ENCODE measurements around the gene DCTD.

Gene DCTD

GRCh38 chr4:182863501-182863900 is 53.7 kb downstream of the DCTD start:
- DNase-seq, result no peak

DNA sequence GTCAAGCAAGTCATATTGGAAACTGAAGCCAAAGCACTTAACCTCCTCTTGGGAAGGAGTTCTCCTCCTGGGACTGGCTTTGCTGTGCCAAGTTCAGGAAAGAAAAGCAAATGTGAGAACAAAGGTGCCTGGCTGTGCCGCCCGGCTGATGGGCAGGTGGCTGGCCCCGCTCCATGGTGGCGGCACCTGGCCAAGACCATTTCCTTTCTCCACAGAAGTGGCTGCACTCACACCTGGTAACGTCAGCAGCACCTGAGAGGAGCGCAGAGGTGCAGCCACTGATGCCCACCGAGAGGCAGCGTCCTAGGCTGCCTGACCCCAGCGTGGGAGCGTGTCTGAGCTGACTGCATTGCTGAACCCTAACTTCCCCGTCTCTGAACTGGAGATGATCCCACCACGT is 54.3 kb downstream of the DCTD start:
- DNase-seq, result no peak

GRCh38 chr4:182862141-182862875 is 54.9 kb downstream of the DCTD start:
- peak in 1 of 2 experiments; percentile 21 for DNase-seq

DNA sequence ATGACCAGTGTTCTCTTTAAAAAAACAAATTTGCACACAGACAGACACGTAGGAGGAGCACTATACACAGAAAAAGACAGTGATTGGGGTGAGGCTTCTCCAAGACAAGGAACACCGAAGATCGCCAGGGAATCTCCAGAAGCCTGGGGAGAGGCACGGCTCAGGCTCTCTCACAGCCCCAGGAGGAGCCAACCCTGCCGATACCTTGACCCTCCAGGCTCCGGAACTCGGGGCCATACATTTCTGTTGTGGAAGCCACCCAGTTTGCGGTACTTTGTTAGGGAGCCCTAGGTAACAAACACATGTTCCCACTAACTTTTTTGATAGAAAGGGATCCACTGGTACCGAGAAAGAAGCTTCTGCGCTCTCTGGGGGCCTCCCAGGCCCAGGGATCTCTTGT is 55.8 kb downstream of the DCTD start:
- DNase-seq, result no peak

DNA sequence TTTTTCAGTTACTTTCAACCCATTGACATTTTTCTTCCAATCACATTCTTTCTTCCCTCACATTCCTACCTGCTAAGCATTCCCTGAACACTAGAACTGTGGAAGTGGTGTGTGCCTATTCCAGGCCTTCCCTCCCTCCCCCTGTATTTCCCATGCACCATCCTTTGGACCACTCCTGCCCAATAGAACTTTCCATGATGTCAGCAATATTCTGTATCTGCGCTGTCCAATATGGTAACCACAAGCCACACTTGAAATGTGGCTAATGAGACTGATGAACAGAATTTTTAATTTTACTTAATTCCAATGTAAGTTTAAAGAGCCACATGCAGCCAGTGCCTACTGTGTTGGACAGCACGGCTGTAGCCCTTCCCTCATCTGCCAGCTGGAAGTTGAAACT is 57.5 kb downstream of the DCTD start:
- no peak for DNase-seq

DNA sequence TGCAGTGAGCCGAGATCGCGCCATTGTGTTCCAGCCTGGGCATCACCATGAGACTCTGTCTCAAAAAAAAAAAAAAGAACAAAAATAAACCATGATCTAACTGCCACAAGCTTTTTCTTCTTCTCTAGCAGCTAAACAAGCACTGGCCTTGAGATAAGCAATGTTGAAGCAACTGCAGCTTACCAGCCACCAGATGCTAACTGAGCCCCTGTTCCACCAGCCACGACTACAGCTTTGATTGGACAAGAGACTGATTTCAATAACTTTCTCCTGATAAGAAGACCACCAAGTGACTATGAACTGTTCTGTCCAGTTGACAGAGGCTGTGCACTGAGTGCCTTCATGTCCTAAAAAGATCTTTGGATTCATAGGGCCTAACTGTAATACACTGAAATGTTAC is 58.5 kb downstream of the DCTD start:
- DNase-seq, result no peak

GRCh38 chr4:182856862-182857261 is 60.3 kb downstream of the DCTD start:
- no peak for DNase-seq

DNA sequence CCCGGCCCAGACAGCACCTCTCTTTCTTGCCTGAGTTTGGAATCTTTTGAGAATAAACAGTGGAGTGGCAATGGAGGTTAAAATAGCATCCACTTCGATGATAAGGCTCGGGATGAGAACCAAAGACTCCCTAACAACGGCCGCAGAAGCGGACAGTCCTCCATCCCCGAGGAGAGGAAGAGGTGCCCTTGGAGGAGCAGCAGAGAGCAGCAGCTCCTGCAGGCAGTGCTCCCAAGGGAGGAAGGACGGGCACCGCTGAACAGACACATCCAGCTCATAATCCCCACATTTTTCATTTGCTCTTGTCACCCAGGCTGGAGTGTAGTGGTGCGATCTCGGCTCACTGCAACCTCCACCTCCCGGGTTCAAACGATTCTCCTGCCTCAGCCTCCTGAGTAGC is 61.3 kb downstream of the DCTD start:
- DNase-seq, result no peak

GRCh38 chr4:182855312-182855711 is 61.9 kb downstream of the DCTD start:
- DNase-seq, result no peak

DNA sequence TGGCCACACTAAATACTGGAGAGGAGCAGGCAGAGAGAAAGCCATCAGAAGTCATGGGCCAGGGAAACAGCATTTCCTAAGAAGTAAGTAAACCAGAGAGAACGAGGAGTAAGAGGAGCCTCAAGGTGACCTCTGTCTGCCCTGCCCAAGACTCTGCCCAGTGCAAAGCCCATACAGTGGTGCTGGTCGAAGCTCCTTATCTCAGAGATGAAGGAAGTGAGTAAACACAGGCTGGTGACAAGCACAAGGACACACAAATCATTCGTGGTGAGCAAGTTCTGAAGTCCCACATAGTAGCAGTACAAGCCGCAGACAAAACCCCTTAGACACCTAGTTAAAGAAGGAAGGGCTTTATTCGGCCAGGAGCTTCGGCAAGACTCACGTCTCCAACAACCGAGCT is 62.7 kb downstream of the DCTD start:
- no peak for DNase-seq

GRCh38 chr4:182853731-182854330 is 63.4 kb downstream of the DCTD start:
- DNase-seq, result no peak

DNA sequence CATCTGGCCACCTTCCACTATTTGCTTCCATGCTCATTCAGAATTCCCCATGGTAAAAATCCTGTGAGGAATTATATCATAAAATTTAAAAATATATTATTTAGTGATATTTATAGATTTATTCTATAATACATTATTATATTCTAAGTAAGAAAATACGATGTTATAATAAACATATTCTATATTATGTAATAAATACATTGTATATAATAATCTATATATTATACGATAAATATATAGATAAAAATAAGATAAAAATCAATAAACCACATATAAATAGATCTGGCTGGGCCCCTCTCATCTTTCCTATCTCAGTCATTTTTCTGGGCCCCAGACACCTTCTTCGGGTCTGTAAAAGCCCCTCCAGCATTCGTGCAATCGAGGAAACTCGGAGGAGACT is 68.5 kb downstream of the DCTD start:
- DNase-seq, result no peak

DNA sequence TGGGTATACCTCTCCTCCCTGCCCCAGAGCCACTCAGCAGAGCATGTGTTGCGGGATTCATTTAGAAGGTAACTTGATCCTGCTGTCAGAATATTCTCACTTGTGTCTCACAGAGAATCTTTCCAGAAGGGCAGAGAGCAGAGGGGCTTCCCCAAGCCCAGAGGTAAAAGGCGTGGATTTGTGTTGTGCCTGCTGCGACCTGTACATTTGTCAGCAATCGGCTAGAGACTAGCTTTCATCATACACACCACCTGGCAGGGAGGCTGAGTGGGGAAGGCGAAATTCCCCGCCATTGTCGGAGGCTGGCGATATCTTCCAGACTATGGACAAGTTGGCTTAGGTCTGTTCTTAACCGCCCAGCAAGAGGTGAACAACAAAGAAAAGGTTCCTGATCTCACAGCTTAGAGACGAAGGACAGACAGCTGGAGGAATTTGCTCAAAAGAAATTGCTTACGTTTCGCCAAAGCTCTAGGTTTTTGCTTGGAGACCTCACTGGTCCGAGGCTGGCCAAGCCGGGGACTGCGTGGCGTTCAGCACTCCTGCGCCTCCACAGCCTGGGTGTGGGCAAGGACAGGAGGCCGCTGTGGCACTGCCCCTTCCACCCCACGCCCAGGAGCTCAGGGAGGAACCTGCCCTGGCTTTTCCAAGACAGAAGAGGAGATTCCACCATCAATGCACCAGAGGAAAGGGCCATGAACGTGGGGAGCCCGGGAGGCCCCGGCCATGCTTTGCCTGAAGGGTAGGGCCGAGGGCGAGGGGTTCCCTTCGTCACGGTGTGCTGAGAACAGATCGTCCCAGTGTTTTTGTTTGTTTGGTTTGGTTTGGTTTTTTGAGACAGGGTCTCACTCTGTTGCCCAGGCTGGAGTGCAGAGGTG is 69.4 kb downstream of the DCTD start:
- DNase-seq, result no peak

DNA sequence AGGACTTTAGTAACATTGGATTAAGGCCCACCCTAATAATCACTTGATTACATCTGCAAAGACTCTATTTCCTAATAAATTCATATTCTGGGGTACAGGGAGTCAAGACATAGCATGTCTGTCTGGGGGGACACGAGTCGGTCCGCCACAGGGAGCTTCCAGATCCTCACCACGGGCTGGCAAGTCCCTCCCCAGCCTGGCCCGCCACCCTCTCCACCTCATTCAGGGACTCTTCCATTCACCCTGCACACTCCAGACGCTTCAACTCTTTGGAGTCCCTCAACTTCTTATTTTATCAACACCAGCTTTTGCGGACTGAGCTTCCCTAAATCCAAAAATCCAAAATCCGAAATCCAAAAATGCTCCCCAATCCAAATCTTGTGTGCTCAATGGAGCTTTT is 71.2 kb downstream of the DCTD start:
- no peak for DNase-seq

DNA sequence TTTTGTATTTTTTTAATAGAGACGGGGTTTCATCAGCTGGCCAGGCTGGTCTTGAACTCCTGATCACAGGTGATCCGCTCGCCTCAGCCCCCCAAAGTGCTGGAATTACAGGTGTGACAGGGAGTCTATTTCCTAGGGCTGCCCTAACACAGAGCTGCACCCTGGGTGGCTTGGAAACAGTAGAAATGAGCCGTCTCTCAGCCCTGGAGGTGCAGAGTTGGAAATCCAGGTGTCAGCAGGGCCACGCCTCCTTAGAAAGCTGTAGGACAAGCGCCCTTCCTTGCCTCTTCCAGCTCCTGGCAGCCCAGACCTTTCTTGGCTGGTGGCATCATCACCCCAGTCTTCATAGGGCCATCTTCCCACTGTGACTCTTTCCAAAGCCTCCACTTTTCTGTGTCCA is 71.6 kb downstream of the DCTD start:
- no peak for DNase-seq

GRCh38 chr4:182843808-182844325 is 73.3 kb downstream of the DCTD start:
- DNase-seq, result no peak

DNA sequence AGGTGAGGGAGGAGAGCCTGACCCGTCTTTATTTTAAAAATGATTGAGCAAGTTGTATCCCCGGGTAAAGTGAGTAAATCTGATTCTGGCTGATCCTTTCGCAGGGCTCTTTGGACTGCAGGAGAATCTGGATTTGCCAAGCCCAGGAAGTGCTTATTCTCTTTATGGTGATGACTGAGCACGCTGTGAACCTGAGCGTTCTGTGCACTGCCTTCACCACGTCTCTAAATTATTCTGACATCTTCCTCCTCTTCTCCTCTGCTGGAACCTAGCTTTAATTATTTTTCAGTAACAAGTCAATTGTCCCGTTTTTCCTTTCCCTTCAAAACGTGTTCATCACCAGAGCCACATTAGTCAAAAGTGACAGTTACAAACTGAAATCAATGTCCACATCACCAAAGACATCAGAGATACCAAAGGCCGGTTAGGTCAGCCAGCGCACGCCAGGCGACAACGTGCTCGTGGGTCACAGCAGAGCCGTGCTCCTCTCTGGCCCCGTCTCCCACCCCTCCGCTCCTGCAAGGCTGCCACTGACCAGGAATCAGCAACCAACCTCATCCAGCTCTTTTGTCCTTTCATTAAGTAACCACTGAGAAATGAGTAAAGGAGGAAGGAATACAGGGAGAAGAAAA is 74.3 kb downstream of the DCTD start:
- DNase-seq, result no peak

GRCh38 chr4:182842104-182842600 is 75.0 kb downstream of the DCTD start:
- DNase-seq, result no peak

- no peak for DNase-seq
Observed at GRCh38 chr4:182840108-182840507, 77.1 kb downstream of the DCTD start.

Measured in SHP77 (cell line).